ENCODE data around the gene UBE2V1.

GRCh38 chr20:50101281-50101680 is 11.7 kb downstream of the UBE2V1 start:
- TF ChIP-seq GATA3 (IDR thresholded peaks at IDR 0.05; ENCODE audit: low read depth, low read length) (no peak), GATA2 (IDR thresholded peaks at IDR 0.05; ENCODE audit: low read depth, low read length) (no peak)

Data from SH-SY5Y (cell line).